Measurements from ENCODE around the gene EIF5A.

The EIF5A gene

GRCh38 chr17:7306911-7307685 lies at the start of gene EIF5A:
EIF5A (plus strand) TSS chr17:7307628; CDS start chr17:7309636, 2,008 bp downstream.
- FAIRE-seq: peak; percentile 100
- peak; percentile 91 for DNase-seq (ENCODE audit: insufficient read length, low spot score)

GRCh38 chr17:7258731-7259554 lies 48.5 kb upstream of the EIF5A start:
- no peak for DNase-seq (ENCODE audit: insufficient read length, low spot score)
- FAIRE-seq: no peak

- DNase-seq (ENCODE audit: insufficient read length, low spot score) (no peak), FAIRE-seq (no peak)
Measured at GRCh38 chr17:7259555-7259889, 47.9 kb upstream of the EIF5A start.

GRCh38 chr17:7260151-7260550 lies 47.3 kb upstream of the EIF5A start:
- FAIRE-seq: no peak
- DNase-seq (ENCODE audit: insufficient read length, low spot score): no peak

GRCh38 chr17:7260651-7261378 lies 46.6 kb upstream of the EIF5A start:
- DNase-seq (ENCODE audit: insufficient read length, low spot score): no peak
- peak; percentile 31 for FAIRE-seq

- FAIRE-seq (no peak), DNase-seq (ENCODE audit: insufficient read length, low spot score) (no peak)
Measured at GRCh38 chr17:7261379-7262191, 45.8 kb upstream of the EIF5A start.

- FAIRE-seq (no peak), DNase-seq (ENCODE audit: insufficient read length, low spot score) (no peak)
Measured at GRCh38 chr17:7262192-7262934, 45.1 kb upstream of the EIF5A start, which contains the start of gene CLDN7. CLDN7 (minus strand) TSS chr17:7262478; CDS start chr17:7262043, 435 bp downstream.

GRCh38 chr17:7262935-7263800 lies 44.3 kb upstream of the EIF5A start:
- FAIRE-seq (peak; percentile 78), DNase-seq (ENCODE audit: insufficient read length, low spot score) (no peak)

GRCh38 chr17:7263801-7264078 lies 43.7 kb upstream of the EIF5A start:
- DNase-seq (ENCODE audit: insufficient read length, low spot score) (no peak), FAIRE-seq (no peak)

GRCh38 chr17:7266784-7267183 lies 40.6 kb upstream of the EIF5A start:
- DNase-seq (ENCODE audit: insufficient read length, low spot score): no peak
- FAIRE-seq: no peak

GRCh38 chr17:7279448-7279847 lies 28.0 kb upstream of the EIF5A start:
- no peak for FAIRE-seq
- DNase-seq (ENCODE audit: insufficient read length, low spot score): no peak

GRCh38 chr17:7280519-7281073 lies 26.8 kb upstream of the EIF5A start:
- FAIRE-seq (peak; percentile 99), DNase-seq (ENCODE audit: insufficient read length, low spot score) (peak; percentile 91)

- FAIRE-seq (peak; percentile 75), DNase-seq (ENCODE audit: insufficient read length, low spot score) (peak; percentile 97)
Measured at GRCh38 chr17:7281074-7281952, 26.1 kb upstream of the EIF5A start, which contains the start of gene SLC2A4. SLC2A4 (plus strand) TSS chr17:7281718; CDS start chr17:7281935, 217 bp downstream.

GRCh38 chr17:7281953-7282751 lies 25.3 kb upstream of the EIF5A start:
- DNase-seq (ENCODE audit: insufficient read length, low spot score) (no peak), FAIRE-seq (no peak)

- no peak for FAIRE-seq
- no peak for DNase-seq (ENCODE audit: insufficient read length, low spot score)
Measured at GRCh38 chr17:7282752-7283321, 24.6 kb upstream of the EIF5A start.

- FAIRE-seq (no peak), DNase-seq (ENCODE audit: insufficient read length, low spot score) (no peak)
Measured at GRCh38 chr17:7283471-7284216, 23.8 kb upstream of the EIF5A start.

Data from GM19239 (cell line).